ENCODE data around the gene PHKG2.
A peak's percentile ranks its signal among the peaks of the same experiment; 100 is the strongest.
"Not testable (repeated sequence)": the region's sequence is repeated elsewhere in the genome, so short reads cannot be mapped to it uniquely, and the experiment has no call there.

The PHKG2 gene, protein sequence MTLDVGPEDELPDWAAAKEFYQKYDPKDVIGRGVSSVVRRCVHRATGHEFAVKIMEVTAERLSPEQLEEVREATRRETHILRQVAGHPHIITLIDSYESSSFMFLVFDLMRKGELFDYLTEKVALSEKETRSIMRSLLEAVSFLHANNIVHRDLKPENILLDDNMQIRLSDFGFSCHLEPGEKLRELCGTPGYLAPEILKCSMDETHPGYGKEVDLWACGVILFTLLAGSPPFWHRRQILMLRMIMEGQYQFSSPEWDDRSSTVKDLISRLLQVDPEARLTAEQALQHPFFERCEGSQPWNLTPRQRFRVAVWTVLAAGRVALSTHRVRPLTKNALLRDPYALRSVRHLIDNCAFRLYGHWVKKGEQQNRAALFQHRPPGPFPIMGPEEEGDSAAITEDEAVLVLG

GRCh38 chr16:30747799-30748633 is at the start of gene PHKG2:
TSS of gene PHKG2 (plus strand) at chr16:30748425. CDS start at chr16:30748821, 396 bp downstream.
- peak; percentile 99 for DNase-seq

GRCh38 chr16:30698816-30699614 is 49.2 kb upstream of the PHKG2 start, which contains the start of gene SRCAP:
TSS of gene SRCAP (plus strand) at chr16:30699171. CDS start at chr16:30700825, 1,654 bp downstream.
- peak; percentile 84 for DNase-seq

DNA sequence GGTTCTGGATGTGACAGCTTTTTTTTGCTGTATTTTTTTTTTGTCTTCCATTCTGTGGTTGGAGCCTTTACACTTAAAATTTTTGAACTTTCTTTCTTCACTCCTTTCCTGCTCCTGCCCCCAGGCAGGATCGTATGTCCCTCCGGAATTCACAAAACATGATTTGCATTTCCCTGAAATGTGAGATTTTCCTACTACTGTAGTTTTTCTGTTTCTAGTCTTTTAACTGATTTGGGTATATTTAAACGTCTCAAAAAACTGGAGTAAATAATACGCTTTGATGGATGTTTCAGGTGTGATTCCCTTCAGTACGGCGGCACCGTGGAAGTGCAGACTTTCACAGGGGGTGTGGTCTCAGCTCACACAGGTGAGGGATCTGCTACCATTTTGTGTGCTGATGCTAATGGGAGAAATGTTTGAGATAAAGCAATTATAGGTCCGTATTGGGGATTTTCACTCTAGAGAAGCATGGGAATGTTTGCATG is 48.6 kb upstream of the PHKG2 start:
- no peak for DNase-seq

GRCh38 chr16:30700491-30700890 is 47.7 kb upstream of the PHKG2 start:
- no peak for DNase-seq

- no peak for DNase-seq
Measured at GRCh38 chr16:30700971-30701370, 47.3 kb upstream of the PHKG2 start.

DNA sequence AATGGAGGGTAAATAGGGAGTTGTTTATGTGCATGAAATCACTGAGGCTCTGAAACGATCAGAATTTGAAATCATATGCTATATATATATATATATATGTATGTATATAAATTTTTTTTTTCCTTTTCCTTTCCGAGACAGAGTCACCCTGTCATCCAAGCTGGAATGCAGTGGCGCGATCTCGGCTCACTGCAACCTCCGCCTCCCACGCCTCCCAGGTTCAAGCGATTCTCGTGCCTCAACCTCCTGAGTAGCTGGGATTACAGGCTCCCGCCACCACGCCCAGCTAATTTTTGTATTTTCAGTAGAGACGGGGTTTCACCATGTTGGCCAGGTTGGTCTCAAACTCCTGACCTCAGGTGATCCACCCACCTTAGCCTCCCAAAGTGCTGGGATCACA is 45.2 kb upstream of the PHKG2 start:
- not testable (repeated sequence) for DNase-seq

DNA sequence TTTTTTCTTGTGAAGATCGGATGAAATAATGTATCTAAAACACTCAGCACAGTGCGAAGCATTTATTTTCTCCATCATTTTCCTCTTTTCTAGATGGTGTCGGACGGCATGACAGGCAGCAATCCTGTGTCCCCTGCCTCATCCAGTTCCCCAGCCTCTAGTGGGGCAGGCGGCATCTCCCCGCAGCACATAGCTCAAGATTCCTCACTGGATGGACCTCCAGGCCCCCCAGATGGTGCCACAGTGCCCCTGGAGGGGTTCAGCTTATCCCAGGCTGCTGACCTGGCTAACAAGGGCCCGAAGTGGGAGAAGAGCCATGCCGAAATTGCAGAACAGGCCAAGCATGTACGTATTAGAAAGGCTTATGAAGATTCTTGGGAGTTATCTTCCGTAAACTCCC is 44.3 kb upstream of the PHKG2 start:
- no peak for DNase-seq

DNA sequence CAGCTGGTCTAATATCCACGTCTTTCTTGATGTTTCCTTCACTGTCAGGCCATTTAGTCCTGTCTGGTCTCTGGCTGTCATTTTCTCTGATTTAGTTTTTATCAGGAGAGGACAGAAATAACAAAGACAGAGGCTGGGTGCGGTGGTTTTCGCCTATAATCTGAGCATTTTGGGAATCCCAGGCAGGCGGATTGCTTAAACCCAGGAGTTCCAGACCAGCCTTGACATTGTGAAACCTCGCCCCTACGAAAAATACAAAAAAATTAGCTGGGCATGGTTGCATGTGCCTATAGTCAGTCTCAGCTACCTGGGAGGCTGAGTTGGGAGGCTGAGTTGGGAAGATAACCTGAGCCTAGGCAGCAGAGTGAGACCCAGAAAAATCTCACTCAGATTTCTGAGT is 42.2 kb upstream of the PHKG2 start:
- DNase-seq = no peak

- no peak for DNase-seq
Measured at GRCh38 chr16:30710971-30711370, 37.3 kb upstream of the PHKG2 start.

DNA sequence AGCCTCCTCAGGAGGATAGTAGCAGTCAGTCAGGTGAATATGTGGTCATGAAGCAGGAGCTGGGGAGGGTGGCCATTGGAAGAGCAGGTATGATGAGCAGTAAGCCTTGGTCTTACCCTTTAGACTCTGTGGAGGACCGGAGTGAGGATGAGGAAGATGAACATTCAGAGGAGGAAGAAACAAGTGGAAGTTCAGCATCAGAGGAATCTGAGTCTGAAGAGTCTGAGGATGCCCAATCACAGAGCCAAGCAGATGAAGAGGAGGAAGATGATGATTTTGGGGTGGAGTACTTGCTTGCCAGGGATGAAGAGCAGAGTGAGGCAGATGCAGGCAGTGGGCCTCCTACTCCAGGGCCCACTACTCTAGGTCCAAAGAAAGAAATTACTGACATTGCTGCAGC is 36.5 kb upstream of the PHKG2 start:
- no peak for DNase-seq

- no peak for DNase-seq
Measured at GRCh38 chr16:30715750-30716445, 32.3 kb upstream of the PHKG2 start.

DNA sequence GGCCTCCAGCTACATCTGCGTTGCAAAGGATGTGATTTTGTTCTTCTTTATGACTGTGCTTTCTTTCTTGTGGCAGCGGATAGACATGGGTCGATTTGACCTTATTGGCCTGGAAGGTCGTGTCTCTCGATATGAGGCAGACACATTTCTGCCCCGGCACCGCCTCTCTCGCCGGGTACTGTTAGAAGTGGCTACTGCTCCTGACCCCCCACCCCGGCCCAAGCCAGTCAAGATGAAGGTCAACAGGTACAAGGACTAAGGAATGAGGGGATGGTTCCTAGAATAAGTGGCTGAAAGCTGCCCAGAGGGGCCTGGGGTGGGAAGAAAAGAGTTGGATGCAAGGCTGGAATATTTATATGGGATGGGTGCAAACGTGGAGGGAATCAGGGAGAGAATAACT is 28.1 kb upstream of the PHKG2 start:
- no peak for DNase-seq

DNA sequence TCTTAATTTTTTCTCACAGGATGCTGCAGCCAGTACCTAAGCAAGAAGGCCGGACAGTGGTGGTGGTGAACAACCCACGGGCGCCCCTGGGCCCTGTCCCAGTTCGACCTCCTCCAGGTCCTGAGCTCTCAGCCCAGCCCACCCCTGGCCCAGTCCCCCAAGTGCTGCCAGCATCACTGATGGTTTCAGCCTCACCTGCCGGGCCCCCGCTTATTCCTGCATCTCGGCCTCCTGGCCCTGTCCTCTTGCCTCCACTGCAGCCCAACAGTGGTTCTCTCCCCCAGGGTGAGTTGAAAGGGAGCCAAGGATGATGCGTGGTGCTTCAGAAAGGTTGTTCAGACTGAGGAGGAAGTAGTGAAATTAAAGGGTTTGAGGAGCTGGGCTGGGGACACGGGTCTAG is 27.5 kb upstream of the PHKG2 start:
- no peak for DNase-seq

GRCh38 chr16:30721167-30721566 is 27.1 kb upstream of the PHKG2 start:
- DNase-seq = no peak

DNA sequence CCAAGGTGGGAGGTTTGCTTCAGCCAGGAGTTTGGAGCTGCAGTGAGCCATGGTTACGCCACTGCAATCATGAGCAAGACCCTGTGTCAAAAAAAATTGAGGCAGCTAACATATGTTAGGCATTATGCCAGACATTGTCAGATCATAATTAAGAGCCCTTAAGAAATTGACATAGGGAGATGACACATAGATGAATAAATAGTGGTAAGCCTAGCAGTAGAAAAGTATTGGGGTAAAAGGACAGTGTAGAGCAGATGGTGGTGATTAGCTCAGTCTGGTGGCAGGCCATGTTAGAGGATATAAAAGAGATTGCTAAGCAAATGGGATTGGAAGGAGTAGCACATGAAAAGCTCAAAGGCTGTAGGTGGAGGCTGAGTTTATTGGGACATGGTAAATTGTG is 26.6 kb upstream of the PHKG2 start:
- DNase-seq = no peak

GRCh38 chr16:30722443-30722842 is 25.8 kb upstream of the PHKG2 start:
- no peak for DNase-seq

GRCh38 chr16:30722916-30723315 is 25.3 kb upstream of the PHKG2 start:
- no peak for DNase-seq

DNA sequence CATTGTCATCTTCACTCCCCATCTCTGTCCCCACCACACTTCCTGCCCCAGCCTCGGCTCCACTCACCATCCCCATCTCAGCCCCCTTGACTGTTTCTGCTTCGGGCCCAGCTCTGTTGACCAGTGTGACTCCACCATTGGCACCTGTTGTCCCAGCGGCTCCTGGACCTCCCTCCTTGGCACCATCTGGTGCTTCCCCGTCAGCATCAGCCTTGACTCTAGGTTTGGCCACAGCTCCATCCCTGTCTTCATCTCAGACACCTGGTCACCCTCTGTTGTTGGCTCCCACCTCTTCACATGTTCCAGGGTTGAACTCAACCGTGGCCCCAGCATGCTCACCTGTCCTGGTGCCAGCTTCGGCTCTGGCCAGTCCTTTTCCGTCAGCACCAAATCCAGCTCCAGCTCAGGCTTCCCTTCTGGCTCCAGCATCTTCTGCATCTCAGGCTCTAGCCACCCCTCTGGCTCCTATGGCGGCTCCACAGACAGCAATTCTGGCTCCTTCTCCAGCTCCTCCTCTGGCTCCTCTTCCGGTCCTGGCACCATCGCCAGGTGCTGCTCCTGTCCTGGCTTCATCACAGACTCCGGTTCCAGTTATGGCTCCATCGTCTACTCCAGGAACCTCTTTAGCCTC is 24.4 kb upstream of the PHKG2 start:
- no peak for DNase-seq

DNA sequence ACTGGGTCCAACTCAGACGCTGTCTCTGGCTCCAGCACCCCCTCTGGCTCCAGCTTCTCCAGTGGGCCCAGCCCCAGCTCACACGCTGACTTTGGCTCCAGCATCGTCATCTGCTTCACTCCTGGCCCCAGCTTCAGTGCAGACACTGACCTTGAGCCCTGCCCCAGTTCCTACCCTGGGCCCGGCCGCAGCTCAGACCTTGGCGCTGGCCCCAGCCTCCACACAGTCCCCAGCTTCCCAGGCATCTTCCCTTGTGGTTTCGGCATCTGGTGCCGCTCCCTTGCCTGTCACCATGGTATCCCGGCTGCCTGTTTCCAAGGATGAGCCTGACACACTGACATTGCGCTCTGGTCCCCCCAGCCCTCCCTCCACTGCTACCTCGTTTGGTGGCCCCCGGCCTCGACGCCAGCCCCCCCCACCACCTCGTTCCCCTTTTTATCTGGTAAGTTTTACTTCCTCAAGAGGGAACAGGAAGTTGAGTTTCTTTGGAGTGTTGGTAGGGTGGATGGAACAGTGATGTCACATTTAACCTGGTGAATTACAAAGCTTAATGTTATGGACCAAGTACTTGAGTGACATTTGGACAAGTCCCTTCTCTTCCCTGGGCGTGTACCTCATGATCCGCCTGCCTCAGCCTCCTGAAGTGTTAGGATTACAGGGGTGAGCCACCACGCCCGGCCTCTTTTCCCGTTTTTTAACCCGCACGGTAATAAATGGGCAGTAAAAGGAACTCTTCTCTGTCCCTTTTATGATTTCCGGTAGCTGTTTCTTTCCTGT is 23.4 kb upstream of the PHKG2 start:
- no peak for DNase-seq

- no peak for DNase-seq
Measured at GRCh38 chr16:30725418-30725792, 22.8 kb upstream of the PHKG2 start.

DNA sequence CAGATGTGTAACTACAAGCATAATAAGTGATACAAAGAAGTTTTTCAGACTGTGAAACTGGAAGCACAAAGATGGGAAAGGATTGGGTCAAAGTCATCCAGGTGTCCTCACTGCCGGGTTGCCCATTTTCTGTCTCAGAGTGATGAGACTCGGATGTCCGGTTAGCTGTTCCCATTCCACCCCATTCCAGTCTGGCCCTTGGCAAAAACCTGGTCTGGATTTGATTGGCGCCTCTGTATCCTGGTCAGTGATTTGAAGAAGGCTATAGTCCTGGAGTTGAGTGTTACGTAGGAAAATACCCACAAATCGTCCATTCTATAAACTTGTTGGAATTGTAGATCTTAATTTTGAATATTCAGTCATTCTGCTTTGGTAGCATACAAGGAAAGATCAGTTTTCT is 19.9 kb upstream of the PHKG2 start:
- DNase-seq = no peak

Measured in hematopoietic multipotent progenitor cell treated with erythropoietin and hydrocortisone succinate and interleukin-3 and kit ligand, for 8 days (in vitro differentiated cells).